ENCODE results near the gene TAB2.
A peak's percentile ranks its signal among the peaks of the same experiment; 100 is the strongest.

The TAB2 gene

DNA sequence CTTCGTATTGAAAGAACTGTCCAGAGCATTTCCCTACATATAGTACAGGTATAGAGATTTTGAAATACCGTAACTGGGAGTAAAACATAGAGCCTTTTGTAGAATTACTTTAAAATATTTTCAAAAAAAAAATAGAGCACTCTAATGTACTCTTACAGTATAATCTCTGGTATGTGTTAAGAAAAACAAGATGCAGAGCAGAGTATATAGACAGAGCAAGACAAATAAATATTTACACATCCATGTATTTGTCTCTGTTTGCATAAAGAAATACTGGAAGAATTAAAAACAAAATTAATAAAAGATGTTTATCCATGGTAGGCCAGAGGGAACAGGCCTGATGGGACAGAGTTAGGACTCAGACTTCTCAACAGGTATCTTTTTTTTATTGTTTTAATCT lies 54.5 kb downstream of the TAB2 start:
- no peak for DNase-seq (ENCODE audit: low spot score)

DNA sequence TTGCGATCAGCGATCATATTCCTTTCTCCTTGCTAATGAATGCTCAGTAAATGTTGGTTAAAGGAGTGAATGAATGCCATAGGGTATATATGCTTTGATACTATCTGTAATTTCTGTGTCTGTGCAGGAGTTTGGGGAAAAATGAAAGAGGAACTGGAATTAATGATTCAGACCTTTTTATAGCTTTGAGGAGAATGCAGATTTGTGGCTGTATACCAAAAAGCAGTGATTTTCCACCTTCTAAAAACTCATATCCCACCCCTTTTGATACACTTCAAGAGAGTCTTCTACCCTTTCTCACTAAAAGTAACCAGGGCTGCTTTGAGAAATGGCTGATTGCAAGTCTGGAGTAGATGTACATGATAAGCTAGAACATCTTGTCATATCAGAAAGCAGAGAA lies 56.0 kb downstream of the TAB2 start:
- no peak for DNase-seq (ENCODE audit: low spot score)

DNA sequence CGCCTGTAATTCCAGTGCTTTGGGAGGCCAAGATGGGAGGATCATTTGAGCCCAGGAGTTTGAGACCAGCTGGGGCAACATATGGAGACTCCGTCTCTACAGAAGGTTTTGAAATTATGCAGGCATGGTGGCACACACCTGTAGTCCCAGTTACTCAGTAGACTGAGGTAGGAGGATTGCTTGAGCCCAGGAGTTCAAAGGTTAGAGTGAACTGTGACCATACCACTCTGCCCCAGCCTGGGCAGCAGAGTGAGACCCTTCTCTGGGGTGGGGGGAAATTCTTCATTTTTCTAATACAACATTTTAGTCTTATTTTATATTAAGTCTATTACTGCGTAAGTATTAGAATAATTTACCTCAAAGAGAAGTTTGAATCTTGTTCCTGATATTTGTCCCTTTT lies 62.5 kb downstream of the TAB2 start:
- no peak for DNase-seq (ENCODE audit: low spot score)

DNA sequence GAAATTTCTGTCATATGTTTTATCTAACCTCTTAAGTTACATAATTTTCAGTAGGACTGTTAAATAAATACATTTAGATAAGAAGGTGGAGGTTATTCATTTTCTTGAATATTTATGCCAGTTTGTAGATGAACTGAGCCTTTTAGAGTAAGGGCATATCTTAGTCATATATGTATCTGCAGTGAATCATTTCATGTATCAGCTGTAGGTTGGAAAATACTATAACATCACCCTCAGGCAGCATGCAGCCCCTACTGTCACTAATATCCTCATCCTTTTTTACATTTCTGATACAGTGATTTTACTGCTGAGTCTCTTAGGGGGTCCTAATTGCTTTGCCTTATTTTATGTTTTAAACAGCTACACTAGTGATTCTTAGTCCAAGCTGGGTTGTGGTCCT lies 63.0 kb downstream of the TAB2 start:
- DNase-seq (ENCODE audit: low spot score) = peak; percentile 48

DNA sequence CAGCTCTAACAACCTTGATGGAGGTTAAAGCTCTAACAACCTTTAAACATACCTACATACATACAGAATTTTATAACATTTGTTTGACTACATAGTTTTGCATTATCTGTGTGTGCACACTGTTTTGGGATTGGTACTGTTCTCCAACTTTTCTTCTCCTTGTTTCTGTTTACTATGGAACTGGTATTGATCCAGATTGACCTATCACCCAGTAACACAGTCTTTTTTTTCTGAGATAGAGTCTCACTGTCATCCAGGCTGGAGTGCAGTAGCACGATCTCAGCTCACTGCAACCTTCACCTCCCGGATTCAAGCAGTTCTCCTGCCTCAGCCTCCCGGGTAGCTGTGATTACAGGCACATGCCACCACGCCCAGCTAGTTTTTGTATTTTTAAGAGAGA lies 65.9 kb downstream of the TAB2 start:
- no peak for DNase-seq (ENCODE audit: low spot score)

DNA sequence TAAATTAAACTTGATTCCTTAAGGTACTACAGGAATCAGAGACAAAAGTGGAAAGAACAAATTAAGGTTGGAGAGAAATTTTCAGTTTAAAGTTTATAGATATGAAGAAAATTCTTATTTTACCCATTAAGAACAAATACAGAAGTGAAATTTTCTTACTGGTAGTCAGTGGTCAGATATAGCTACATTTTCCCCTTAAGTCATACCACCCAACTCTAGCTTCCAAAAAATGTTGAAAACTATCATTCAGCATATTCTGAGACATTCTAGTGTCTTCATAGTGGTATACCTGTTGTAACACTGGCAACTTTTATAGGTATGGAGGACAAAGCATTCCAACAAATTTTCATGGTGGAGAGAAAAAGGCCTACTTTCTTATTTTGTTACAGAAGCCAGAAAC lies 67.0 kb downstream of the TAB2 start:
- no peak for DNase-seq (ENCODE audit: low spot score)

DNA sequence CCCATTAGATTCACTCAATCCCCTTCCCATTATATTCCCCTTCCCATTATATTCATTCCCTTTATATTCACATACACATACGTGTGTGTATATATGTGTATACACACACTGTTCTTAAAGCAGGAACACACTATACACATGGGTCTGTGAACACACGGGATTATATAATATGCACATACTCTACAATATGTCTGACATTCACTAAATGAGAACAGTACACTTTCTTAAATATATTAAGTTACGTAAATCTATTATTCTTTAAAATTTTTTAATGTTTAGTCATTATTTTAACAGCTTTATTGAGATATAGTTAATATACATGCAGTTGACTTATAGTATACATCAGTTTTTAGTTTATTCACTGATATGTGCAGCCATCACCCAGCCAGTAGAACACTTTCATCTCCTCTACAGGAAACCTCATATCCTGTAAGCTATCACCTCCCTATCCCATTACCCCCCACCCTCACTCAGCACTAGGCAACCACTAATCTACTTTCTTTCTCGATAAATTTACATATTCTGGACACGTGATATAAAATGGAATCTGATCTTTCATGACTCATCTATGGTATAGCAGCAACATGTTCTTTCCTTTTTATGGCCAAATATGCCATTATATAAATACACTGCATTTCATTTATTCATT lies 68.6 kb downstream of the TAB2 start:
- DNase-seq (ENCODE audit: low spot score) = no peak

DNA sequence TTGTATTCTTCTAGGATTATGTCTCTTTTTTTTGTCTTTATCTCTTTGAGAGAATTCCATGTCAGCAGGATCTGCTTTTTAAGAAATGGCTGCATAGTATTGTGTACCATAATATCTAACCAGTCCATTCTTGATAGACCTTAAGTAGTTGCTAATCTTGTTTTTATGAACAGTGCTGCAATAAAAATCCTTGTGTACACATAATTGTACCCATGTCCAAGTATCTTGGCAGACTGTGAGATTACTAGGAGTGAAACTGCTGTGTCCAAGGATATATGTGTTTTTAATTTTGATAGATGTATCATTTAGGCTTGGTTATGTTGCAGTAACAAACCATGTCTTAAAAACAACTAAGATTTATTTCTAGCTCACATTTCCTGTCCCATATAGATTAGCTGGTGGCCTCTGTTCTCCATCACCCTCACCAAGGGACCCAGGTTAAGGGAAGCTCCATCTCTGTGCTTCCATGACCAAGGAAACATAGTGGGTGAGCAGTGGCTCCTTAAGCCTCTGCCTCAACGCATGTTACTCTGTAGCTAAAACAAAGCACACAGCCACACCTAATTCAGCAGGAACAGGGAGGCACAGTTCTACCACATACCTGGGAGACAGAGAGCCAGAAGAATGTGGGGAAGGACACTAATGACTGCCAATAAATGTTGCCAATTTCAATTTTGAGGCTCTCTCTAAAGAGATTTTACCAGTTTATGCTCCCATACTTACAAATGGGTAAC lies 70.4 kb downstream of the TAB2 start:
- no peak for DNase-seq (ENCODE audit: low spot score)

DNA sequence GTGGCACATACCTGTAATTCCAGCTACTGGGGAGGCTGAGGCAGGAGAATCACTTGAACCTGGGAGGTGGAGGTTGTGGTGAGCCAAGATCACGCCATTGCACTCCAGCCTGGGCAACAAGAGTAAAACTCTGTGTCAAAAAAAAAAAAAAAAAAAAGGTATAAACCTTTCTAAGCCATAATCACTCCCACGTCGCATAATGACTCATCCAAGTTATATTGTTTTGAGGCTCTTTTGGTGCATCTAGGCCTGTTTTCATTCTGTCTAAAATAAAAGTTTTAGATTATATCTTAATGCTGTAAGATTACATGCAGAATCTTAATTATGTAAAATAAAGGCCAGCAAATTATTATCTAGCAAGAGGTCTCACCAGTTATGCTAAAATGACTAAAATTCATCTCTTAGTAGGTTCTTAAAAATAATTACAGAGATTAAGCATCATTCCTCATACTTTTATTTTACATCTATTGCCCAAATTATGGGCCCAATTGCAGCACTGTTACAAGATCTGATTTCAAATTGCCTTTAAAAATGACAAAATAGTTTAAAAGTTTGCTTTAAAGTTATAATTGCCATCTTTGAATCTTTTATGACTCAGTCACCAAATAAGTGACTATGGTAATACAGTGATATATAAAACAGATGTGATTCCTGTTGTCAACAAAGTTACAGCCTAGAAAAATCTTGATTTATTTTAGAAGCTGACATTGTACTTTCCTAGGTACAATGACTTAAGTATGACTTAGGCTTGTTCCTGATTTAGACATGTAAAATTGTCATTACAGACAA lies 72.2 kb downstream of the TAB2 start:
- no peak for DNase-seq (ENCODE audit: low spot score)

DNA sequence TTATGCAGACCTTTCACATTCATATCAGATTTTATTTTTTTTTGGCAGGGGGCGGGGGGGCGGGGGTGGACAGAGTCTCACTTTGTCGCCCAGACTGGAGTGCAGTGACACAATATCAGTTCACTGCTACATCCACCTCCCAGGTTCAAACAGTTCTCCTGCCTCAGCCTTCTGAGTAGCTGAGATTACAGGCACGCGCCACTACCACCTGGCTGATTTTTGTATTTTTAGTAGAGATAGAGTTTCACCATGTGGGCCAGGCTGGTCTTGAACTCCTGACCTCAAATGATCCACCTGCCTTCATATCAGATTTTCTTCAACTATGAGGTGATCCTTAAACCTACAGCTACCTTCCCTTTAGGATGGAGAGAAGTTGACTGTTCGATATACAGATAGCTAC lies 74.6 kb downstream of the TAB2 start:
- DNase-seq (ENCODE audit: low spot score) = no peak

DNA sequence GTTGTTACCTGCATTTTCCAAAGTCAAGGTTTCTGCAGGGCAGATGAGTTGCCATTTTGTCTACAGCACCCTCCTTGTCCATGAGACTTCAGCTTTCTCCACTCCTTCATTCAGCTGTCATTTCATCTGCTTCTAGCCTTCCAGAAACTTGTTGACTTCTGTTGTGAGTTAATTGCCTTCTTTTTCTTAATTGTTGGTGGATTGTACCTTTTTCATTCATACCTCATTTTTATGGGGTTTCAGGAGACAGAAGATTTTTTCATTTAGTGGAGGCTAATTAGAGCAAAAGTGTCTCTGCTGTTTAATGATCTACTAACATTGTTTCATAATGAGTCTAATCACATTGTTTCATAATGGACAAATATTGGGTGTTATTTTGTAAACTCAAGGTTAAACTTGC lies 75.0 kb downstream of the TAB2 start:
- DNase-seq (ENCODE audit: low spot score) = no peak

DNA sequence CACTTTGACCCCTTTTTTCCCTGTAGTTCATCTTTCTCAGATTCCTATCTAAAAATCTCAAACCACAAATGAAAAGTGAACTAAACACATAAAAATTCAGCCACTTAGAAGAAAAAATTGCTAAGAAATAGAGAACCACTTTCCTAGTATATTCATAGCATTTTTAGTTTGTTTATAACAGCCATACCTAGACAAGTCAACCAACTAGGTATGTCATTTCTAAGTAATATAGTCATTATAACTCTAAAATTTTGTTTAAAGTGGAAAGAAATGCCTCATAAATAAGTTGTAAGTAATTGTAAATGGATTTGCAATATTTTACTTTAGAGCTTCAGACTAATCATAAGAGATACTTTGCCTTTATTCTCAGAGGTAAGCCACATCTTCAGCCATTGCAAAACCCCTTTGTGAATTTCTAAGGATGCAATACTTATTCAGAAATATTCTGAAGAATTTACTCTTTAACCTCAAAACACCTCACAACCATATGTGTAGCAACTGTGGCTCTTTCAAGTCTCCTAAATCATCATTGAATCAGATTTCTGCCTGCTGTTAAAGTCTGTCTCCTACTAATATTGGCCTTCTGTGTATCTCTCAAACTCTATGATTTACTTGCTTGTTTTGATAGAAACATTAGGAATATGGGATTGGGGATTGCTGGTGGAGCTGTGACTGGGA lies 75.6 kb downstream of the TAB2 start:
- no peak for DNase-seq (ENCODE audit: low spot score)

DNA sequence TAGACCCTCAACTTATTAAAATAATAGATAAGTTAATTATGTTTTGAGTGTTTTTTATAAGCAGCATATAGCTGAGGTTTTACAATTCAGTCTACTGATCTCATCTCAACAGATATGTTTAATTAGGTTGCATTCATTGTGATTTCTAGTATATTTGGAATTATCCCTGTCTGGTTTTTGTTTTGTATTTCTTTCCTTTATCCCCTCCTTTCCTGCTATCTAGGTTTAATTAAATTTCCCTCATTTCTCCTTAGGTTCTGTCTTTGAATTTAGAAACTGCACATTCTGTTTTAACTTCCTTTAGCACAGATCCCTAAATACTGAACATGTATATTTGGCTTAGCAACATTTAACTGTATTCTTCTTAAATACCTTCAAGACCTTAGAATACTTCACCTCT lies 77.7 kb downstream of the TAB2 start:
- no peak for DNase-seq (ENCODE audit: low spot score)

DNA sequence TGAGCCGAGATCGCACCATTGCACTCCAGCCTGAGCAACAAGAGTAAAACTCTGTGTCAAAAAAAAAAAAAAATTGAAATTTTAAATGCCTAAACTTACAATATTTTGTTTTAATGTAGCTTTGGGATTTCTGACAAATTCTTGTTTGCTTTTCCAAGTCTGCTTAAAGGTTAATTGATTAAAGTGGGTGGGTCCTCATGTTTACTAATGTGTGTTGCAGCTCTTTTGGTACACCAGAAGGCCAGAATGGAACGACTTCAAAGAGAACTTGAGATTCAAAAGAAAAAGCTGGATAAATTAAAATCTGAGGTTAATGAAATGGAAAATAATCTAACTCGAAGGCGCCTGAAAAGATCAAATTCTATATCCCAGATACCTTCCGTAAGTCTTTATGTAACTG lies 79.9 kb downstream of the TAB2 start:
- DNase-seq (ENCODE audit: low spot score) = no peak

DNA sequence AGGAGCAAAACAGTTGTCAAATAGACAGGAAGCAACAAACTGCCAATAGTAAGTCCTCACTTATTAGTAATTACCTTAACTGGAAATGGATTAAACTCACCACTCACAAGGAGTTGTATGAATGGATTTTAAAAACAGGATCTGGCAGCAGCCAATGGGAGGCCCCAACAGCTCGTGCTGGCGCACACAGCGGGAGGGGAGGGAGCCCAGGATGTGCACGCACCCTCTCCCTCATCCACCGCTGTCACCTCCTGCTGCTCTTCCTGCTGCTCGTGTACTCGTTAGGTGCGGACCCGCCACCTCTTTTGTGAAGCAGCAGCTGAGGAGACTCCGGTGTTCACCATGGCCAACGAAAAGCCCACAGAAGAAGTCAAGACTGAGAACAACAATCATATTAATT lies 82.5 kb downstream of the TAB2 start, which contains the start of gene SUMO4:
SUMO4 (plus strand) TSS at position 213 of the 400 bp plus-strand sequence; CDS start at position 343, 130 bp downstream.
- DNase-seq (ENCODE audit: low spot score) = no peak

DNA sequence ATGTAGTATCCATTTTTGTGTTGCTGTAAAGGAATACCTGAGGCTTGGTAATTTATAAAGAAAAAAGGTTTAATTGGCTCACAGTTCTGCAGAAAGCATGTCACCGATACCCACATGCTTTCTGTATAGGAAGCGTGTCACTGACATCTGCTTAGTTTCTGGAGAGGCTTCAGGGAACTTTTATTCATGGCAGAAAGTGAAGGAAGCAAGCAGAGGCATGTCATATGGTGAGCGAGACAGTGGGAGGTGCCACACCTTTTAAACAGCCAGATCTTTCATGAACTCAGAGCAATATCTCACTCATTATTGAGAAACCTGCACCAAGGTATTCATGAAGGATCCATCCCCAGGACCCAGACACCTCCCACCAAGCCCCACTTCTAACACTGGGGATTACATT lies 86.0 kb downstream of the TAB2 start:
- no peak for DNase-seq (ENCODE audit: low spot score)

DNA sequence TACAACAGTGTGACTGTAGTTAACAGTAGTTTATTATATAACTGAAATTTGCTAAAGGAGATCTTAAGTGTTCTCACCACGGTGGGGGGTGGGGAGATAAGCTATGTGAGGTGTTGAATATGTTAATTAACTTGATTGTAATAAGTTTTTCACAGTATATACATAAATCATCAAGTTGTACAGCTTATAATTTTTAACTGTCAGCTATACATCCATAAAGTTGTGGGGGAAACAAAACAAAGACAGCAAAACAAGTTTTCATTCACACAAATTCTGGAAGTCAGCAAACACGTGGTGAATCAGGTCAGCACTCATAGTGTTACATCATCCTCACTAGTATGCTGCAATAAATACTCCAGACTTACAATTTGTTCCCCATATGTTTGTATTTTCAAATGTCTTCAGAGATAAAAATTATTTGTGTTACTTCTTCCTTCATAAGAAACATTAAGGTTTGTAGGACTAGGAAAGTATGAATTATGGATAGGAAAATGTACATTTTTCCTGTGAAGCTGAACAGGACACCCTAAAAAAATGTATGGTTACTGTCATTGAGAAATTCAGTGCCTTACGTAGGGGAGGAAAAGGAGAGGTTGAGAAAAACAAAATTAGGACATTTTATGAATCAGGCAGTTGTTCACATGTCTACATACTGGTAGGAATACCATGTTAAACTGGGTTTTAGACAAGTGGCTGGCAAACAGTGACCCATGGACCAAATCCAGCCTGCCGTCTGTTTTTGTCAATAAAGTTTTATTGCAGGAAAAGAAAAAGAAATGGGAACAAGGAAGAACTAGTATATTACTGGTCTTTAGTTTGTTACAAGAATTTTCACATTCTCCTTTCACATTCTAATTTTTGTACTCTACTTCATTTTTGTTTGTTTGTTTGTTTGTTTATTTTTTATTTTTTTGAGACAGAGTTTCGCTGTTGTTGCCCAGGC lies 88.6 kb downstream of the TAB2 start:
- DNase-seq (ENCODE audit: low spot score) = peak; percentile 33

DNA sequence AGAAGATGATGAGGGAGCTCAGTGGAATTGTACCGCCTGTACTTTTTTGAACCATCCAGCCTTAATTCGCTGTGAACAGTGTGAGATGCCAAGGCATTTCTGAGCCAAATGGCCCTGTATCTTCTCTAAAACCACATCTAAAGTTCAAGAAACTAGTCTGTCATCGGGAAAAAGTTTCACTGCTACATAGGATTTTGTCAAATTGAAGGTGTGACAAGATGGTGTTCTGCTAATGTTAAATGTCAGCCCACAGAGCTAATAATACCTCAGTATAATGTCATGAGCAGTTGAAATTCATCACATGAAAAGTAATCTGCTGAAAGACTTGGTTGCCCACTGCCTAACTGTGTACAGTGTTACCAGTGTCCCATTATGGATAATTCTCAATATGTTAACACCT lies 92.1 kb downstream of the TAB2 start:
- no peak for DNase-seq (ENCODE audit: low spot score)

DNA sequence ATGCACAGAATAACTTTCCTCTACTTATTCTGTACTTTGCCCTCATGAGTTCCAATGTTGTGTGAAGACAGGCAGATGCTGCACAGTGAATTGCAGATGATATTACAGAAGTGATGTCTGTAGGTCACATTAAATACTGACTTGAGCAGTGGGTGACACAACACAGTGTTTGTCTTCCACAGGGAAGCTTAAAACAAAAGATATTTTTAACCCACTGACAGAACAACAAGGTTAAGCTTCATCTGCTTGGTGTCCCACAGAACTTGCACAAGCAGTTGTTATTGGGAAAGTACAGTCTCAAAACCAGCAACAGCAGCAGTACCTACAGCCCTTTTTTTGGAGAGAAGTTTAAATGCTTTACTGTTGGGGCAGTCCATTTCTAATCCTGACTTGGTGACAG lies 93.0 kb downstream of the TAB2 start:
- DNase-seq (ENCODE audit: low spot score) = no peak

DNA sequence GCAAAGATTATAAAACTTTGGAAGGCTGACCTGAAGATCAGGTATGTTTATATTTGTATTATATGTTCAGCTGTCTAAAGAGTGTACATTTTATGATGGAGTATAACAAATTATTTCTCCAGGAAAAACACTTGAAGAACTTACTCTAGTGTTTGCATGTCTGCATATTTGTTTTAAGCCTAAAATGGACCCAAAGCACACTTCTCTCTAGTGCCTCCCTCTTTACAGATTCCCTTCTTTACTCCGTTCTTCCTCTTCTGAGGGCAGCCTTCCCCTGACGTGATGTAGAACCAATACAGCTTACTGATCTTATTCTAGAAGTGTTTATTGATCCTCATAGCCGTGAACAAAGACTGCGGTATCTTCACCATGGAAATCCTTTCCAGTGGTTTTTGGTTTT lies 96.5 kb downstream of the TAB2 start:
- no peak for DNase-seq (ENCODE audit: low spot score)

DNA sequence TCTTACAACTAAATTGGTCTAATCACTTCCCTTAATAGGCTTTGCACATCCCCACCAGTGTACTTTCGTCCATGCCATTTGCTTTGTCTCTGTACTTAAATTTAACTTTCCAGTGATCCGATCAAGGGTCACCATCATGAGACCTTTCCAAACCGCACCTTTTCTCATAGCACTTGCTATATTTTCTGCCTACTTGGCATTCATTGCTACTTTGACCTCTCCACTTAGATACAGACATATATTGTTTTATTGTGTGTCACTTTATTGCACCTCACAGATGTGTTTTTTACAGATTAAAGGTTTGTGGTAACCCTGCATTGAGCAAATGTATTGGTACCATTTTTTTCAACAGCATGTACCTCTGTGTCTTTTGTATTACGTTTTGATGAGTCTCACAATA lies 97.3 kb downstream of the TAB2 start:
- no peak for DNase-seq (ENCODE audit: low spot score)
